SK-N-SH (cell line): ENCODE data around the gene CCDC69. TPM values are rescaled to one million over a fixed set of nuclear protein-coding genes. Genes with fewer than 3 reads are reported as not detected.

Experiments
- polyA plus RNA-seq, 3 experiments: library from polyadenylated mRNA; depleted of rRNA; stranded (reverse); fragments of >200 nt; gene quantifications; 2 replicates each; pipeline ENCODE4 v1.2.3, GENCODE V29; 2012

CCDC69 gene
- polyA plus RNA-seq, 1 of the 3 experiments (the other 2 are of a cell fraction) = 0.38 TPM

Other genes with a start within 250 kb of the CCDC69 start
- gene GPX3, start 203.5 kb downstream of the CCDC69 start, polyA plus RNA-seq (2012; rRNA removed) = 3.2 and 3.8 TPM in 2 replicates
- 39.4 and 46.2 TPM in 2 replicates for gene TNIP1, start 143.1 kb downstream of the CCDC69 start, polyA plus RNA-seq (2012; rRNA removed)
- gene ANXA6, start 66.3 kb downstream of the CCDC69 start, polyA plus RNA-seq (2012; rRNA removed) = 87.5 and 101 TPM in 2 replicates
- gene GM2A, start 29.1 kb upstream of the CCDC69 start, polyA plus RNA-seq (2012; rRNA removed) = 8.0 and 10.2 TPM in 2 replicates
- not detected in 2 replicates for gene SLC36A3, start 79.7 kb upstream of the CCDC69 start, polyA plus RNA-seq (2012; rRNA removed)
- gene SLC36A2, start 123.5 kb upstream of the CCDC69 start, polyA plus RNA-seq (2012; rRNA removed) = not detected in 2 replicates
- gene SLC36A1, start 223.5 kb upstream of the CCDC69 start, polyA plus RNA-seq (2012; rRNA removed) = 4.1 and 6.3 TPM in 2 replicates